HG02642 (cell line): ENCODE measurements around the gene NAV3.

ENCODE experiments used
- ATAC-seq: cut with Tn5 transposase; IDR thresholded peaks from one replicate; pipeline ENCODE4 v1.9.1; 2021; ENCODE audit warnings: mild to moderate bottlenecking; ENCODE audit not compliant: unreplicated experiment, poor library complexity

The NAV3 gene

GRCh38 chr12:78171061-78171460 lies 340.4 kb downstream of the NAV3 start:
- no peak for ATAC-seq

- ATAC-seq: no peak
Measured at GRCh38 chr12:78176643-78177042, 345.9 kb downstream of the NAV3 start.

- no peak for ATAC-seq
Measured at GRCh38 chr12:78177298-78177697, 346.6 kb downstream of the NAV3 start.

GRCh38 chr12:78179346-78179745 lies 348.7 kb downstream of the NAV3 start:
- ATAC-seq: no peak

DNA sequence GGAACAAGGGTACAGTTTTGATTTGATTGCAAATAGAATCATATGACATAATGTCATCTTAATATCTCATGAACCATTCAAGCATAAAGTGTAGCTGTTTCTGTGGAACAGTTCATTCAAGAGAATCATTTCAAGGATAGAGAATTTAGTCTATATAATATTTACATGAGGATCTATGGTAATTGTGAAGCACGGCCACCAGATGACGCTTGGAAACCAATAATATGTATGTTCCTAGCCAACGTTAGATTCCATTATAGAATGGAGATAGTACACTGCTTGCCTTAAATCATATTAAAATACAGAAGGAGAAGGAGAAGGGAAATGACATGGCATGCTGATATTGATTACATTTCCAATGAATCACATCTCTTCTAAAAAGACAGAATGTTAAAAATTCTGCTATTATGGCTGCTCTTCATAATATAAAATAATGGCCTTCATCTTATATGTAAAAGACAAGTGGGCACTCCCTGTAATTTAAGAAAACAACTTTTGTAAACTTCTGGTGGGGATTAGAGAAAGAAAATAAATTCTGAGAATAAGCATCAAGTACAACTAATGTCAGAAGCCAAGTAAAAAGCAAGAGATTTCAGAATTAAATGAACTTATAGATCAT lies 351.0 kb downstream of the NAV3 start:
- ATAC-seq: no peak

- ATAC-seq: no peak
Measured at GRCh38 chr12:78183824-78184223, 353.1 kb downstream of the NAV3 start.

DNA sequence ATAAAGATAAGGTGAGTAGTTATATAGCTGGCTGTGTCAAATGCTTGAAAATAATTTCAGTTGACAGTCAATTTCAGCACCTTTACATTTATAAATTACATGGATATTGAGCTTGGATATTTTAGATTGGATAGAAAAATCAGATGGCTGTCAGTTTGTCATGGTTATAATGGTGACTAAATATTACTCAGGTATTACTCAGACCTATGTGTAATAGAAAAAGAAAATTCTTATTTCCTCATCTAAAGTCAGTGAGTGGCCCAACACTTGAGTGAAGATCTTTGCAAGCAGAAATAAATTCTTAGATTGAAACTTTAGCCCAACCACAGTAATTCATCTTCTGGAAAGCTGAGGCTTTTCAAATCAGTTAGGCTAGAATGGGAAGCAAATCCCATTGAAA lies 354.4 kb downstream of the NAV3 start:
- no peak for ATAC-seq

- no peak for ATAC-seq
Measured at GRCh38 chr12:78185651-78186050, 355.0 kb downstream of the NAV3 start.

- ATAC-seq: no peak
Measured at GRCh38 chr12:78186670-78187069, 356.0 kb downstream of the NAV3 start.

GRCh38 chr12:78187741-78188140 lies 357.0 kb downstream of the NAV3 start:
- ATAC-seq: no peak

GRCh38 chr12:78189656-78190055 lies 359.0 kb downstream of the NAV3 start:
- no peak for ATAC-seq

DNA sequence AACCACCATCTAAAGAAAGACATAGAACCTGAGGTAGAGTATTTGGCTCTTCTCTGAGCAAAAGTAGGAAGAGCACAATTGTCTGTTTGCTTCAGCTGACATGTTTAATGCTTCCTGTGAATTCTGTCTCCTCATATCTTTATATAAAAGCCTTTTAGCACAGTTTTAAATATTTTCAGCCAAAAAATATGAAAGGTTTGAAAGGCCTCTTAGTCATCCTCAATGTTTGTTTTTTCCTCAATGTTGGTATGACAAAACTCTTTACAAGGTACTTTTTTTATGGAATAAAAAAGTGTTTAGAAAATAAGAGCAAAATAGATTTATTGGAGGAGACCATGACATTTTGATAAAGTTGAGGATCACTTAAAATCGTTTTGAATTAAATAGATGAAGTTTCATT lies 360.9 kb downstream of the NAV3 start:
- no peak for ATAC-seq

DNA sequence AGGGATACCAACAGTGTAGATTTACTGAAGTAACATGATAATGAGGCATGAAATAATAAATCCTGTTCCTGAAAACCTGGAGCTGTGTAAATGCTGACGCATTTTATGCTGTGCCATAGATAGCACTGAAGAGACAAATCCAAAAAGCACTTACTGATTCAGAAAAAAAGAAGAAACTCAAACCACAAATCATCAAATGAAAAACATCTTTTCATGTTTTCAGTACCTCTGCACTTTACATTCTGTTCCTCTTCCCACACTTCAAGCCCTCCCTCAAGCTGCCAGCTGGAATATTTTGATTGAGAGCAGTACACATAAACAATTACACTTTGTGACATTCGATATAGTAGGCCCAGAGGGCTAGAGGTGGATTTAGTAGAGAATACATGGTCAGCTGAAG lies 362.3 kb downstream of the NAV3 start:
- no peak for ATAC-seq

DNA sequence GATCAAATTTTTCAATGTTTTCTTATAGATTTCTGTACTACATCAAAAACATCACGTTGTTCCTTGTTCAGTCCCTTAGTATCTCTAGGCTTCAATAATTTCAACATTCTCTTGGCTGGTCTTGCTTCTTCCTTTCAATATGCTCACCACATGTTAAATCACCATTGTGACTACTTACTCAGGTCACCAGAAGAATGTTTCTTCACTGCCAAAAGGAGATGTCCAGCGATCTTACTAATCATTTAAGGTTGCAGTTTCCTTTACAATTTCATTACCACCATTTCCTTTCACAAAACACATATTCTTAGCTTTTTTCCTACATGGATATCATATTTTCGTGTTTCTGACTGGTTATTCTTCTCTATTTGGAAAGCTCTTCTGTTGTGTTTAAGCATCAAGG lies 363.8 kb downstream of the NAV3 start:
- ATAC-seq: no peak

- ATAC-seq: no peak
Measured at GRCh38 chr12:78198896-78199295, 368.2 kb downstream of the NAV3 start.

GRCh38 chr12:78199926-78200325 lies 369.2 kb downstream of the NAV3 start:
- ATAC-seq: no peak

DNA sequence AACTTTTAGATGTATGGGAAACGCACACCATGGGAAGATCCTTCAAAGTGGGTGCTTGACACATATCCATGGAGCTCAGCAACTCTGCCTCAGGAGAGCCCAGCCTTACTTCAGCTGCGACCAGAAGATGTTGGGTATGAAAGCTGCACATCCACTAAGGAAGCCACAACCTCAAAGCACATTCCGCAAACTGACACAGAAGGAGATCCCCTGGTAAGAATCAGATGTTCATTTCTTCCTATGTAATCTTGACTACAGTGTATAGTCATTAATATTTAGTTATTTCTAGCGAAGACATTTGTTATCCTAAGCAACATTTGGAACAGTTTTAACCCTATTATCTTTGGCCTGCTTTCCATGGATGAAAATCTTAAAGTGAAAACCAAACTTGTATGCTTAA lies 374.2 kb downstream of the NAV3 start:
- ATAC-seq: no peak

DNA sequence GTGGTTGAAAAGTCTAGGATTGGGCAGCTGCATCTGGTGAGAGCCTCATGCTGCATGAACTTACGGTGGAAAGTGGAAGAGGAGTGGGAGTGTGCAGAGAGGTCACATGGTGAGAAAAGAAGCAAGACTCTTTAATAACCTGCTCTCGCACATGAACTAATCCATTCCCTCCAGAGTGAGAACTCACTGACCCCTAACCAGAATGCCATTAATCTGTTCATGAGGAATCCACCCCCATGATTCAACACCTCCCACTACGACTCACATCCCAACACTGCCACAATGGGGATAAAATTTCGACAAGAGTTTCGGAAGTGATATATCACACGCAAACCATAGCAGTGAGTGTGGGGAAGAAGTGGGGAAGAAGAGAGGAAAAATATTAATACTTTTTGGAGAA lies 377.4 kb downstream of the NAV3 start:
- no peak for ATAC-seq

DNA sequence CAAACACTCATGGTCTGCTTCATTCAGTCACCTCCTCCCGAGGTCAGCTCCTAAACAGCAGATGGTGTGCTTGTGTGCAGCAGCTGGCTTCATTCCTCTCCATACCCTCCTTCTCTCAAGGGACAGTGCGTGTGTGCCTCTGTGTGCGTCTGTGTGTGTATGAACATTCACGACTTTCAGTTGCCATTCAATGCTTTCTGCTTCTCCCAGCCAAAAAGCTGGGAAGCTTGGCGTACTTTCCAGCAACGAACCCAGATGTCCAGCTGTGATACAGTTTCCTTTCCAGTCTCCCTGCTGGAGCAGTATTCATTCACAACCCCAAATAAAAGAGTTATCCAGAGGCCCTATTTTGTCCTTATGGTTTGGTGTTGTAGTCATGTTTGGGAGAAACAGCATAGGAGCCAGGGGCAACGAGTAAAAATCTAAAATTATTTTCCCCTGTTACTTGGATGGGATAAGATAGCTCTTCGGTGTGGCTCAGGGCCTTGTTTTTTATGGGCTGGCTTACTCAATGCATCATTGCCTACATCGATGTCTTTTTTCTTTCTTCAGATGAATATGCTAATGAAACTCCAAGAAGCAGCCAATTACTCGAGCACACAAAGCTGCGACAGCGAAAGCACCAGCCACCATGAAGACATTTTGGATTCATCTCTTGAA lies 379.3 kb downstream of the NAV3 start:
- no peak for ATAC-seq

GRCh38 chr12:78210506-78210860 lies 379.8 kb downstream of the NAV3 start:
- no peak for ATAC-seq

GRCh38 chr12:78210894-78211302 lies 380.2 kb downstream of the NAV3 start:
- no peak for ATAC-seq

DNA sequence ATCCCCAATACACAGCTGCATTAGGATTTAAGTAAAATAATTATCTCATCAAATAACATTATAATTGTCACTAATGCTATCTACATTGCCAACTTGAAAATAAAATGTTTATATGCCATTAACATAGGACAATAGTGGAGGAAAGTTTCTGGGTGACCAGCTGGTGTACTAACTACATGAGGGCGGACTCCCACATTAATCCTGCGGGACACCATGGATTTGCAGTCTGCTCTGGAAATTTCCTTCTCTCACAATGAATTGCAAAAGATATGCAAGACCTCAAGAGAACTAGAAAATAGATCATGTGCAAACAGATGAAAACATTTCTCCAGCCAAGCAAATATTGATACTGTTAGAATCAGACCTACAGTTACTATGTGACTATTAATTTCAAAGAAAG lies 390.1 kb downstream of the NAV3 start:
- no peak for ATAC-seq
